ENCODE data around the gene NDUFC1.

The NDUFC1 gene

GRCh38 chr4:139247700-139248238 is 54.5 kb downstream of the NDUFC1 start:
- DNase-seq (ENCODE audit: low read depth in 3 of 3) = no peak

GRCh38 chr4:139247241-139247640 is 55.0 kb downstream of the NDUFC1 start:
- no peak for DNase-seq (ENCODE audit: low read depth in 3 of 3)

DNA sequence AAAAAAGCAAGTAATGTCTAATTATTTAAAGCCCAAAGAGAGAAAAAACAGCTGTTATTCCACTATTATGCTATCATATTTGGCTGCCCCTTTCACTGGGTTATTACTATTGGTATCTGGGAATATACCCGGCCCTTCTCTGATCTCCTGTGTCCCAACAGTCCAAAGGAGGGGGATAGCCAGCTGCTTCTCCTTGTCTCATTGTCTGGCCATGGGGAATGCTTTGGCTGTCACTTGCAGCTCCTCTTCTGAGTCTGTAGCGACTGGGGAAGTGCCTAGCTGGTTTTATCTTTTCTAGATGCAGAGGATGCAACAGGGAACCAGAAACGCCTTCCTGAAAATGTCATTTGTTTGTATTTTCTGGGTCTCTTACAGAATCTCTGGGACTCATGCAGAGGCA is 56.1 kb downstream of the NDUFC1 start:
- no peak for DNase-seq (ENCODE audit: low read depth in 3 of 3)

DNA sequence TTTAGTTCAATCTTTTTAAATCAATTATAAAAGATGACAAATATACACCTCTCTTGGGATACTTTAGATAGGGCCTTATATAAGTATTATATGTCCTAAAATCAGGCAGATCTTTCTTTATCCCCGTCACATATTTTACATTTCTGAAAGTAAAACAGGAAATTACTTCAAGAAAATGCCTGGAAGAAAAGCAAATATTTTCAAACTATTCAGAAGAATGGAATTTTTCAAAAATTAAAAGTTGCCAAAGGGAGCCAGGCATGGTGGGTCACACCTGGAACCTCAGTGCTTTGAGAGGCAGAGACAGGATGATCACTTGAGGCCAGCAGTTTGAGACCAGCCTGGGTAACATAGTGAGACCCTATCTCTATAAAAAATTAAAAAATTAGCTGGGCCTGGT is 56.7 kb downstream of the NDUFC1 start:
- DNase-seq (ENCODE audit: low read depth in 3 of 3) = no peak

- no peak for DNase-seq (ENCODE audit: low read depth in 3 of 3)
Observed at GRCh38 chr4:139243448-139244365, 58.6 kb downstream of the NDUFC1 start.

DNA sequence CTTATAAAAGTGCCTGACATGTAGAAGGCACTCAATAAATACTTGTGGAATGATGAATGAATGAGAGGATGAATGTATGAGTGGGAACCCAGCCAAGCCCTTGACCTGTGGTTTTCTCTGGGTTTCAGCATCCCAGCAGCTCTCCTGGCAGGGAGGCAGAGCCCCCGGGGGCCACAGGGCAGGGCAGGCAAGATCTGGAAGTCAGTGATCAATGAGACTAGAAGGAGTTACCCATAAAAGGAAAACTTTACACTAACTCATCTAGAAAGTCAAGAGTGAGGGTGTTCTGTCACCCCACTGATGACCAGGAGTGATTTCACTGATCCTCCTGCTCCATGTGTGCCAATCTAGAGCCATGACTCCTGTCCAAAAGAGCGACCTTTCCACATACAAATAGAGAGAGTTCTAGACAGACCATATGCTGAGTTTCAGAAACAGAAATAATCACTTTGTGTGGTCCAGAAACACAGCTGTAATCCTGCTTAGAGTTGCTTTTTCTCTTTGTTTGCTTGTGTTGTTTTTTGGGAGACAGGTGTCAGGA is 59.7 kb downstream of the NDUFC1 start:
- DNase-seq (ENCODE audit: low read depth in 3 of 3) = no peak

- no peak for DNase-seq (ENCODE audit: low read depth in 3 of 3)
Observed at GRCh38 chr4:139241784-139242151, 60.5 kb downstream of the NDUFC1 start.

GRCh38 chr4:139241086-139241783 is 61.0 kb downstream of the NDUFC1 start:
- DNase-seq (ENCODE audit: low read depth in 3 of 3) = no peak
